Keratinocyte (primary cell): ENCODE data around the gene MLIP.

Source experiments
- CTCF ChIP-seq, 3 experiments: IDR thresholded peaks in 1 of 3; conservative IDR thresholded peaks in 1 of 3; optimal IDR thresholded peaks in 1 of 3; 2 replicates in 2 of 3; 3 replicates in 1 of 3; pipeline versions ENCODE3 to v1.5.1; 2011; ENCODE audit warnings: low read length in 3 of 3, mild to moderate bottlenecking in 3 of 3, moderate library complexity in 2 of 3, control low read depth in 1 of 3, inconsistent platforms in 1 of 3; ENCODE audit not compliant: insufficient read depth in 2 of 3; ENCODE audit errors: extremely low read depth in 1 of 3
- EZH2 ChIP-seq: IDR thresholded peaks from one replicate; pipeline ENCODE4 v1.6.1; 2012; ENCODE audit warnings: inconsistent platforms, mild to moderate bottlenecking, low read length, moderate library complexity

GRCh38 chr6:54243699-54244098 lies 132.5 kb downstream of the MLIP start:
- TF ChIP-seq CTCF (optimal IDR thresholded peaks at IDR 0.05 in 1 of 3, IDR thresholded peaks at IDR 0.05 in 1 of 3, conservative IDR thresholded peaks at IDR 0.05 in 1 of 3; ENCODE audit: extremely low read depth in 1 of 3, insufficient read depth in 2 of 3, low read length in 3 of 3) (no peak), EZH2 (no peak)
